HepG2 (cell line): ENCODE results near the gene EIF3J. TPM values are rescaled to one million over a fixed set of nuclear protein-coding genes. Genes with fewer than 3 reads are reported as not detected.

Experiments
- CREM ChIP-seq, 2 experiments: sonication (generic) in 1 of 2; formaldehyde crosslinking in 1 of 2; IDR thresholded peaks; 2 replicates each; pipeline versions ENCODE4 v1.4.0 to v1.6.1; 2016 to 2020; ENCODE audit warnings: antibody characterized with exemption in 1 of 2, mild to moderate bottlenecking in 1 of 2, missing genetic modification reagents in 1 of 2
- ETV6 ChIP-seq: sonication (generic); formaldehyde crosslinking; conservative IDR thresholded peaks from 2 replicates; pipeline ENCODE4 v1.4.0; 2020; ENCODE audit warnings: missing genetic modification reagents
- HOXA3 ChIP-seq: sonication (generic); formaldehyde crosslinking; IDR thresholded peaks from 2 replicates; pipeline ENCODE4 v1.5.0; 2020; ENCODE audit warnings: missing genetic modification reagents
- JUNB ChIP-seq: sonication (generic); formaldehyde crosslinking; IDR thresholded peaks from 2 replicates; pipeline ENCODE4 v1.8.0; 2022; ENCODE audit warnings: missing genetic modification reagents, mild to moderate bottlenecking, borderline replicate concordance
- NFE2 ChIP-seq: sonication (generic); formaldehyde crosslinking; IDR thresholded peaks from 2 replicates; pipeline ENCODE4 v1.4.0; 2020; ENCODE audit warnings: missing genetic modification reagents
- NKX3-1 ChIP-seq: sonication (generic); formaldehyde crosslinking; IDR thresholded peaks from 2 replicates; pipeline ENCODE4 v1.5.0; 2020; ENCODE audit warnings: missing genetic modification reagents
- PHF20 ChIP-seq: sonication (generic); formaldehyde crosslinking; IDR thresholded peaks from 2 replicates; pipeline ENCODE4 v1.5.0; 2020; ENCODE audit warnings: mild to moderate bottlenecking, missing genetic modification reagents
- PHF5A ChIP-seq: IDR thresholded peaks from one replicate; pipeline ENCODE4 v1.6.1; 2018; ENCODE audit warnings: low read depth, missing genetic modification reagents; ENCODE audit not compliant: unreplicated experiment
- POGZ ChIP-seq: sonication (generic); formaldehyde crosslinking; IDR thresholded peaks from 2 replicates; pipeline ENCODE4 v1.4.0; 2020; ENCODE audit warnings: mild to moderate bottlenecking, missing genetic modification reagents
- REL ChIP-seq: sonication (generic); formaldehyde crosslinking; conservative IDR thresholded peaks from 2 replicates; pipeline ENCODE4 v1.8.0; 2022; ENCODE audit warnings: mild to moderate bottlenecking, missing genetic modification reagents, moderate library complexity
- SOX6 ChIP-seq, 2 experiments: fragments of 450-650 bp in 1 of 2; sonication (generic) in 1 of 2; formaldehyde crosslinking in 1 of 2; IDR thresholded peaks; 2 replicates each; pipeline versions ENCODE4 v1.4.0 to v1.6.1; 2017 to 2020; ENCODE audit warnings: antibody characterized with exemption in 1 of 2, mild to moderate bottlenecking in 1 of 2, missing genetic modification reagents in 1 of 2
- SUZ12 ChIP-seq: fragments of 150-350 bp; IDR thresholded peaks from 2 replicates; pipeline ENCODE4 v1.6.1; 2014; ENCODE audit warnings: low read depth, low read length
- TBL1XR1 ChIP-seq: fragments of 150-350 bp; IDR thresholded peaks from 2 replicates; pipeline ENCODE4 v1.6.1; 2014; ENCODE audit warnings: borderline replicate concordance, low read length; ENCODE audit not compliant: partially characterized antibody
- ZBTB8A ChIP-seq: sonication (generic); formaldehyde crosslinking; IDR thresholded peaks from 2 replicates; pipeline ENCODE4 v1.4.0; 2020; ENCODE audit warnings: mild to moderate bottlenecking, low read depth, missing genetic modification reagents, borderline replicate concordance
- ZC3H4 ChIP-seq: sonication (generic); formaldehyde crosslinking; IDR thresholded peaks from 2 replicates; pipeline ENCODE4 v1.4.0; 2020; ENCODE audit warnings: missing genetic modification reagents, borderline replicate concordance
- ZFP36L1 ChIP-seq: sonication (generic); formaldehyde crosslinking; IDR thresholded peaks from 2 replicates; pipeline ENCODE4 v1.8.0; 2022; ENCODE audit warnings: mild to moderate bottlenecking, missing genetic modification reagents, moderate library complexity
- ZNF350 ChIP-seq: sonication (generic); formaldehyde crosslinking; IDR thresholded peaks from 2 replicates; pipeline ENCODE4 v1.4.0; 2020; ENCODE audit warnings: mild to moderate bottlenecking, low read depth, missing genetic modification reagents, borderline replicate concordance
- ZNF382 ChIP-seq: sonication (generic); formaldehyde crosslinking; IDR thresholded peaks from 2 replicates; pipeline ENCODE4 v1.5.0; 2020; ENCODE audit warnings: missing genetic modification reagents, mild to moderate bottlenecking, borderline replicate concordance
- ZNF530 ChIP-seq: sonication (generic); formaldehyde crosslinking; IDR thresholded peaks from 2 replicates; pipeline ENCODE4 v1.5.0; 2020; ENCODE audit warnings: low read depth, mild to moderate bottlenecking, missing genetic modification reagents
- ZNF558 ChIP-seq: sonication (generic); formaldehyde crosslinking; IDR thresholded peaks from 2 replicates; pipeline ENCODE4 v1.9.0; 2022; ENCODE audit warnings: mild to moderate bottlenecking, missing genetic modification reagents, borderline replicate concordance
- ZNF589 ChIP-seq: sonication (generic); formaldehyde crosslinking; conservative IDR thresholded peaks from 2 replicates; pipeline ENCODE4 v1.8.0; 2022; ENCODE audit warnings: mild to moderate bottlenecking, moderate library complexity, missing genetic modification reagents
- polyA plus RNA-seq, 8 experiments: library from polyadenylated mRNA; depleted of rRNA in 3 of 8; stranded (reverse) in 7 of 8; unstranded in 1 of 8; fragments of >200 nt; fragmentation: Illumina TruSeq in 4 of 8; extraction: Trizol in 4 of 8; gene quantifications; 2 replicates each; pipeline versions ENCODE4 v1.2.1 to v1.2.3, GENCODE V29; 2011 to 2016; ENCODE audit warnings: low read depth in 4 of 8, missing spikeins in 1 of 8, mixed read lengths in 1 of 8; ENCODE audit not compliant: insufficient read depth in 1 of 8
- total RNA-seq, 5 experiments: library from RNA; depleted of rRNA; stranded (reverse); fragments of >200 nt; fragmentation: Illumina TruSeq; extraction: Trizol; gene quantifications; 2 replicates each; pipeline ENCODE4 v1.2.3, GENCODE V29; 2016; ENCODE audit warnings: low read depth in 1 of 5
- TF ChIP-seq, protein P1 (sequence below), 2 experiments: IDR thresholded peaks; 2 replicates each; pipeline ENCODE4 v1.6.1; 2011 to 2012; ENCODE audit warnings: low read length in 2 of 2, borderline replicate concordance in 1 of 2, low read depth in 1 of 2, mild to moderate bottlenecking in 1 of 2, moderate library complexity in 1 of 2
- TF ChIP-seq, protein P2 (sequence below): sonication (generic); formaldehyde crosslinking; IDR thresholded peaks from 2 replicates; pipeline ENCODE4 v1.5.0; 2020; ENCODE audit warnings: missing genetic modification reagents
- TF ChIP-seq, protein P3 (sequence below): sonication (generic); formaldehyde crosslinking; IDR thresholded peaks from 2 replicates; pipeline ENCODE4 v1.8.0; 2022; ENCODE audit warnings: mild to moderate bottlenecking, missing genetic modification reagents; ENCODE audit not compliant: insufficient replicate concordance

The EIF3J gene
- total and polyA plus RNA-seq, 2 of the 13 experiments (the other 11 are each of a cell fraction or from before 2014, with no cell fraction given), result 51.7 to 69.2 TPM

DNA sequence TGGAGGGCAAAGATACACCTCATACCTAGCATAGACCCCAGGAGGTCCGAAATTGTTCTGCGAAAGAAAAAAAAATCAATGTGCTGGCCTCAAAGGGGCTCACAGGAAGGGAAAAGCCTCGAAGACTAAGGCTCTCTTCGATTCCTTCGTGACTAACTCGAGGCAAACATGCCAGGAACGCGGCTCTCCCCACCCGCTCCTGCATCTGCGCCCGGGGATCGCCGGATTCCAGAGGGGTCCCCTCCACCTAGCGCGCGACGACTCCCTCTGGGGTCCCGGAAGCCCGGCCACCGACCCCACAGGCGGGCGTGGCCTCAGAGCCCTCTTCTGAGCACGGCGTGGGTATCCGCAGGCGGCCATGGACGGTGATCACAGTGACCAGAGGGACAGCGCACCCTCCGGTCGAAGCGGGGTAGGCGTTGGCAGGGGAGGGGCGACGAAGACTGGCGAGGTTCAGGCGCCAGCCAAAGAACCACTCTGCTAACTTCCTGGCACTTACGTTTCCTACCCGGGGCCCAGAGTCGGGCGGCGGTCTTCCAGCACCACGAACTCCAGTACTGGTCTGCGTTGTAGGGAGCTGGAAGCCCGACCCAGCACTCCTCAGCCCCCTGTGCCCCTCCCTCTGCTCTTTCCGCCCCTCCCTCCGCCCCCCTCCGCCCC, 515 bp upstream of the EIF3J start (continued):
- TF ChIP-seq JUNB (CRISPR knock-in tag) (no peak), PHF5A (CRISPR knock-in tag) (no peak), ZNF558 (CRISPR knock-in tag) (no peak), ZFP36L1 (CRISPR knock-in tag) (no peak), ZC3H4 (no peak), NFE2 (CRISPR knock-in tag) (no peak), HOXA3 (CRISPR knock-in tag) (no peak; the same call in 1 of the 2 replicates), SUZ12 (no peak), ZNF589 (CRISPR knock-in tag) (0 out of 2 replicates have a peak, but pooled peaks have one; percentile 59), SOX6 (IDR thresholded peaks at IDR 0.05) (no peak), SOX6 (CRISPR knock-in tag; IDR thresholded peaks at IDR 0.05) (peak; percentile 34), POGZ (no peak), REL (CRISPR knock-in tag) (no peak), TBL1XR1 (no peak), CREM (IDR thresholded peaks at IDR 0.05) (no peak), CREM (CRISPR knock-in tag; IDR thresholded peaks at IDR 0.05) (no peak), ETV6 (CRISPR knock-in tag) (0 out of 2 replicates have a peak, but pooled peaks have one; percentile 66), PHF20 (CRISPR knock-in tag) (peak; percentile 21; the same call in 1 of the 2 replicates), NKX3-1 (no peak), ZNF530 (CRISPR knock-in tag) (no peak), ZBTB8A (CRISPR knock-in tag) (no peak), ZNF350 (no peak), ZNF382 (CRISPR knock-in tag) (no peak)
- TF ChIP-seq, protein P1, sequence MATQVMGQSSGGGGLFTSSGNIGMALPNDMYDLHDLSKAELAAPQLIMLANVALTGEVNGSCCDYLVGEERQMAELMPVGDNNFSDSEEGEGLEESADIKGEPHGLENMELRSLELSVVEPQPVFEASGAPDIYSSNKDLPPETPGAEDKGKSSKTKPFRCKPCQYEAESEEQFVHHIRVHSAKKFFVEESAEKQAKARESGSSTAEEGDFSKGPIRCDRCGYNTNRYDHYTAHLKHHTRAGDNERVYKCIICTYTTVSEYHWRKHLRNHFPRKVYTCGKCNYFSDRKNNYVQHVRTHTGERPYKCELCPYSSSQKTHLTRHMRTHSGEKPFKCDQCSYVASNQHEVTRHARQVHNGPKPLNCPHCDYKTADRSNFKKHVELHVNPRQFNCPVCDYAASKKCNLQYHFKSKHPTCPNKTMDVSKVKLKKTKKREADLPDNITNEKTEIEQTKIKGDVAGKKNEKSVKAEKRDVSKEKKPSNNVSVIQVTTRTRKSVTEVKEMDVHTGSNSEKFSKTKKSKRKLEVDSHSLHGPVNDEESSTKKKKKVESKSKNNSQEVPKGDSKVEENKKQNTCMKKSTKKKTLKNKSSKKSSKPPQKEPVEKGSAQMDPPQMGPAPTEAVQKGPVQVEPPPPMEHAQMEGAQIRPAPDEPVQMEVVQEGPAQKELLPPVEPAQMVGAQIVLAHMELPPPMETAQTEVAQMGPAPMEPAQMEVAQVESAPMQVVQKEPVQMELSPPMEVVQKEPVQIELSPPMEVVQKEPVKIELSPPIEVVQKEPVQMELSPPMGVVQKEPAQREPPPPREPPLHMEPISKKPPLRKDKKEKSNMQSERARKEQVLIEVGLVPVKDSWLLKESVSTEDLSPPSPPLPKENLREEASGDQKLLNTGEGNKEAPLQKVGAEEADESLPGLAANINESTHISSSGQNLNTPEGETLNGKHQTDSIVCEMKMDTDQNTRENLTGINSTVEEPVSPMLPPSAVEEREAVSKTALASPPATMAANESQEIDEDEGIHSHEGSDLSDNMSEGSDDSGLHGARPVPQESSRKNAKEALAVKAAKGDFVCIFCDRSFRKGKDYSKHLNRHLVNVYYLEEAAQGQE (IDR thresholded peaks at IDR 0.05; ENCODE audit: borderline replicate concordance in 1 of 2, low read depth in 1 of 2, low read length in 2 of 2), result 0 out of 4 replicates have a peak, but pooled peaks of 1 of the 2 experiments have one; percentile 20
- TF ChIP-seq, protein P2, sequence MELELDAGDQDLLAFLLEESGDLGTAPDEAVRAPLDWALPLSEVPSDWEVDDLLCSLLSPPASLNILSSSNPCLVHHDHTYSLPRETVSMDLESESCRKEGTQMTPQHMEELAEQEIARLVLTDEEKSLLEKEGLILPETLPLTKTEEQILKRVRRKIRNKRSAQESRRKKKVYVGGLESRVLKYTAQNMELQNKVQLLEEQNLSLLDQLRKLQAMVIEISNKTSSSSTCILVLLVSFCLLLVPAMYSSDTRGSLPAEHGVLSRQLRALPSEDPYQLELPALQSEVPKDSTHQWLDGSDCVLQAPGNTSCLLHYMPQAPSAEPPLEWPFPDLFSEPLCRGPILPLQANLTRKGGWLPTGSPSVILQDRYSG, result no peak
- TF ChIP-seq, protein P3, sequence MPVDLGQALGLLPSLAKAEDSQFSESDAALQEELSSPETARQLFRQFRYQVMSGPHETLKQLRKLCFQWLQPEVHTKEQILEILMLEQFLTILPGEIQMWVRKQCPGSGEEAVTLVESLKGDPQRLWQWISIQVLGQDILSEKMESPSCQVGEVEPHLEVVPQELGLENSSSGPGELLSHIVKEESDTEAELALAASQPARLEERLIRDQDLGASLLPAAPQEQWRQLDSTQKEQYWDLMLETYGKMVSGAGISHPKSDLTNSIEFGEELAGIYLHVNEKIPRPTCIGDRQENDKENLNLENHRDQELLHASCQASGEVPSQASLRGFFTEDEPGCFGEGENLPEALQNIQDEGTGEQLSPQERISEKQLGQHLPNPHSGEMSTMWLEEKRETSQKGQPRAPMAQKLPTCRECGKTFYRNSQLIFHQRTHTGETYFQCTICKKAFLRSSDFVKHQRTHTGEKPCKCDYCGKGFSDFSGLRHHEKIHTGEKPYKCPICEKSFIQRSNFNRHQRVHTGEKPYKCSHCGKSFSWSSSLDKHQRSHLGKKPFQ (CRISPR knock-in tag), result no peak
